Heart left ventricle (tissue), 13 donors: ENCODE results near the gene ANKRD17.

Experiments
- CTCF ChIP-seq, 12 donors: fragments of 200-600 bp; sonication (generic) in 4 of 12; IDR thresholded peaks; one replicate each; pipeline versions ENCODE4 v1.5.0 to v1.8.0; 2018 to 2022; ENCODE audit warnings: antibody characterized with exemption in 12 of 12, mild to moderate bottlenecking in 5 of 12
- POLR2A ChIP-seq, 2 donors: fragments of 450-650 bp; IDR thresholded peaks; one replicate each; pipeline ENCODE4 v1.6.1; 2017; ENCODE audit warnings: antibody characterized with exemption in 2 of 2, mild to moderate bottlenecking in 2 of 2, moderate library complexity in 2 of 2
- donor health status: ischemic (EF 13 %, LVEDD 7.1; RV severe dilation, severe dysfunction).
- donor health status: DM: no; HTN: yes; CAD: no.
- donor health status: DM: no; HTN: no; CAD: no.
- donor health status: ischemic (EF 25% LVEDD 6.9; RV normal size, moderate dysfunction).
- donor health status: ischemic (EF 25% LVEDD 5.7; RV mildly dilated, moderate dysfunction).
- donor health status: ischemic (EF 35%, LVEDD 5.7; RV mildly dilated, moderate dysfunction).
- donor health status: nonischemic (EF 11% LVEDD 7.7; RV severe dilation, severe dysfunction).
- donor health status: DM: yes; HTN: yes; CAD: no.
- donor health status: PGD.
- donor health status: ischemic (EF 29% LVEDD 5.4; RV normal size, mild dysfunction).
- donor health status: nonischemic (EF 23%, LVEDD 6.1; RV moderate dilation, normal function).

- TF ChIP-seq CTCF (IDR thresholded peaks at IDR 0.05): peak in 3 of 12 donors; percentile 15 to 23 (median 17)
- peak in 1 of 2 donors; percentile 52 for TF ChIP-seq POLR2A (IDR thresholded peaks at IDR 0.05)
Observed at GRCh38 chr4:73258686-73259570, at the start of gene ANKRD17.
